Hippocampal formation (tissue), 2 donors: ENCODE measurements around the gene BEST2.
"Not testable (repeated sequence)": the region's sequence is repeated elsewhere in the genome, so short reads cannot be mapped to it uniquely, and the experiment has no call there.

Experiments
- DNase-seq, 2 donors: peaks; one replicate each; lab custom pipeline; 2025; lab: John Stamatoyannopoulos, UW

BEST2 gene

DNA sequence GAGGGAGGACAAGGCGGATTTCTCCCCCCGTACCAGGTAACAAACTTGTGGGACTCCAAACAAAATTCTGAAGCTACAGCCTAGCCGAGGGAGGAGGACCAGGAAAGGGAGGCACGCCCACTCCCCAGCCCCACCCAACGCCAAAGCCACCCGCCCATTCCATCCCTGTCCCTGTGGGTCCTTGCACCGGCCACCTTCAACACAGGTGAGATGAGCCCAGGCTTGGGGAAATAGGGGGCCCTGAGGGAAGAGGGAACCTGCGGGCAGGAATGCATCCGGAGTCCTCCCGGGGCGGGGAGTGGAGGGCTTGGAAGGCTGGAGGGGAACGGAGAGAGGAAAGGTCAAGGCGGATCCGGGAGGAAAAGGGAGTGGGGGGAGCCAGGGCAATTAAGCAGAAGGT, at the start of gene BEST2:
Gene BEST2 (plus strand): TSS at position 157 of the 400 bp plus-strand sequence. CDS start 802 bp downstream, outside the sequence.
- DNase-seq = no peak

DNA sequence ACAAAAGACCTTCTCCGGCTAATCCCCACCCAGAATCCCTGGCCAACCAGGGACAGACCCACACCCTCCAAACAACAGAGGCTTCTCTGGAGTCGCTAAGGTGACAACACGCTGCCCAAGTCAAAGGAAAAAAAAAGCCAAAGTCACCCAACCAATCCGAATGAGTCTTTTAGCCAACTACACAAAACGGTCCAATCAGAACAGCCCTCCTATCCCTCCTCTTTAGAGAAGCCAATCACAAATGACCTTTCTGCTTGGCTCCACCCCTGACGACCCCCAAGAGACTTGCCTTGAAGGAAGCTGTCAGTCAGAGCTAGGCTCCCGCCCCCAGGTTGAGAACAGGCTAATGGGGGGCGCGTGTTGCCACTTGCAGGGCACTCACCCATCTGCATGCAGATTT, 48.5 kb upstream of the BEST2 start:
- DNase-seq = no peak

DNA sequence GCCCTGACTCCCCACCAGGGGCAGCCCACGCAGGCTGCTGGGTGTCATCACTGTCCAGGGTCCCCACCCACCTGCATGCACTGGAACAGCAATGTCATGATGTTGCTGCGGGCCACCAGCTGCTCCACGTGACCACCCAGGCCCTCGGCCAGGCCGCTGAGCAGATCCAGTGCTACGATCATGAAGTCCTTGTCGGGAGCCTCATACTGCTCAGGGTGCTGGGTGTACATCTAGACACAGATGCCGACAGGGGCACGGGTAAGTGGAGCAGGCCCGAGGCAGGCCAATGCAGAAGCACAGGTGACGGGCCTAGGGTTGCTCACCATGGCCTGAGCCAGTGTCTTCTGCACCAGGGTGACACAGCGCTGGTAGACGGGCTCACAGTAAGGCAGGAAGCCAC, 46.4 kb upstream of the BEST2 start:
- no peak for DNase-seq

- DNase-seq = no peak
These were observed 45.8 kb upstream of the BEST2 start for GRCh38 chr19:12705654-12706331.

GRCh38 chr19:12706332-12706718, 45.3 kb upstream of the BEST2 start:
- DNase-seq = no peak

DNA sequence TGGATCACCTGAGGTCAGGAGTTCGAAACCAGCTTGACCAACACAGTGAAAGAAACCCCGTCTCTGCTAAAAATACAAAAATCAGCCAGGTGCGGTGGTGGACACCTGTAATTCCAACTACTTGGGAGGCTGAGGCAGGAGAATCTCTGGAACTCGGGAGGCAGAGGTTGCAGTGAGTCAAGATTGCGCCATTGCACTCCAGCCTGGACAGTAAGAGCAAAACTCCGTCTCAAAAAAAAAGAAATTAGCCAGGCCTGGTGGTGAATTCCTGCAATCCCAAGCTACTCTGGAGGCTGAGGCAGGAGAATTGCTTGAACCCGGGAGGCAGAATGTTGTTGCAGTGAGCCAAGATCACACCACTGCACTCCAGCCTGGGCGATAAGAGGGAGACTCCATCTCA, 43.0 kb upstream of the BEST2 start:
- DNase-seq = no peak

- DNase-seq = no peak
These were observed 40.4 kb upstream of the BEST2 start for GRCh38 chr19:12711187-12711586.

DNA sequence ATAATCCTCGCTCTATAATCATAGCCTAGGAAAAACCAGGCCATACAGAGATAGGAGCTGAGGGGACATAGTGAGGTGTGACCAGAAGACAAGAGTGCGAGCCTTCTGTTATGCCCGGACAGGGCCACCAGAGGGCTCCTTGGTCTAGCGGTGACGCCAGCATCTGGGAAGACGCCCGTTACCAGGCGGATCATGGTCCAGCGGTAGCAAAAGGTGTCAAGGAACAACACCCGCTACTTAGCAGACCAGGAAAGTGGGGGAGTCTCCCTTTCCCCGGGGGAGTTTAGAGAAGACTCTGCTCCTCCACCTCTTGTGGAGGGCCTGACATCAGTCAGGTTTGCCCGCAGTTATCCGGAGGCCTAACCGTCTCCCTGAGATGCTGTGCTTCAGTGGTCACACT, 39.5 kb upstream of the BEST2 start:
- not testable (repeated sequence) for DNase-seq

DNA sequence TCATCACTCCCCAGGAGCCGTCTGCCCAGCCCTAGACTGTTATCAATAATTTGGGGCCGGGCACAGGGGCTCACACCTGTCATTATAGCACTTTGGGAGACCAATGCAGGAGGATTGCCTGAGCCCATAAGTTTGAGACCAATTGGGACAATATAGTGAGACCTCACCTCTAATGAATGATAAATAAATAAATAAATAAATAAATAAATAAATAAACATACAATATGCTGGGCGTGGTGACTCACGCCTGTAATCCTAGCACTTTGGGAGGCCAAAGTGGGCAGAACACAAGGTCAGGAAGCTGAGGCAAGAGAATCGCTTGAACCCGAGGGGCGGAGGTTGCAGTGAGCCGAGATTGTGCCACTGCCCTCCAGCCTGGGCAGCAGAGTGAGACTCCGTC, 38.3 kb upstream of the BEST2 start:
- DNase-seq = not testable (repeated sequence)

DNA sequence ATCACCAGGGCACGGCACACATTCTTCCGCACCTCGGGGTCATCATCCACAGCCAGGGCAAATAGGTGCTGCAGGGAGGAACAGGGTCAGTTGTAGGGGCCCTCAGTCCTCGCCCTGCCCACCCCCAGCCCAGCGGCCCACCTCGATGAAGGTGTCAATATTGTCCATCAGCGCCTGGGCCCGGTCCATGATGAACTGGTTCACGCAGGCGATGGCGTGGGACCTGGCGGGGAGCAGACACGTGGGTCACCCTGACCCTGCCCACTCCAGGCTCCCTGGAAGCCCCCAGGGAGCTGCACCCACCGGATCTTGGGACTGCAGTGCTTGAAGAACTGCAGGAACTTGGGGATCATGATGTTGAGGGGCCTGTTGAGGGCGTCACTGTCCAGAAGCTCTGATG, 36.5 kb upstream of the BEST2 start:
- DNase-seq = no peak

- DNase-seq = no peak
These were observed 35.7 kb upstream of the BEST2 start for GRCh38 chr19:12715929-12716328.

- no peak for DNase-seq
These were observed 31.3 kb upstream of the BEST2 start for GRCh38 chr19:12720296-12720695.

- DNase-seq = no peak
These were observed 30.5 kb upstream of the BEST2 start for GRCh38 chr19:12720851-12721655.

DNA sequence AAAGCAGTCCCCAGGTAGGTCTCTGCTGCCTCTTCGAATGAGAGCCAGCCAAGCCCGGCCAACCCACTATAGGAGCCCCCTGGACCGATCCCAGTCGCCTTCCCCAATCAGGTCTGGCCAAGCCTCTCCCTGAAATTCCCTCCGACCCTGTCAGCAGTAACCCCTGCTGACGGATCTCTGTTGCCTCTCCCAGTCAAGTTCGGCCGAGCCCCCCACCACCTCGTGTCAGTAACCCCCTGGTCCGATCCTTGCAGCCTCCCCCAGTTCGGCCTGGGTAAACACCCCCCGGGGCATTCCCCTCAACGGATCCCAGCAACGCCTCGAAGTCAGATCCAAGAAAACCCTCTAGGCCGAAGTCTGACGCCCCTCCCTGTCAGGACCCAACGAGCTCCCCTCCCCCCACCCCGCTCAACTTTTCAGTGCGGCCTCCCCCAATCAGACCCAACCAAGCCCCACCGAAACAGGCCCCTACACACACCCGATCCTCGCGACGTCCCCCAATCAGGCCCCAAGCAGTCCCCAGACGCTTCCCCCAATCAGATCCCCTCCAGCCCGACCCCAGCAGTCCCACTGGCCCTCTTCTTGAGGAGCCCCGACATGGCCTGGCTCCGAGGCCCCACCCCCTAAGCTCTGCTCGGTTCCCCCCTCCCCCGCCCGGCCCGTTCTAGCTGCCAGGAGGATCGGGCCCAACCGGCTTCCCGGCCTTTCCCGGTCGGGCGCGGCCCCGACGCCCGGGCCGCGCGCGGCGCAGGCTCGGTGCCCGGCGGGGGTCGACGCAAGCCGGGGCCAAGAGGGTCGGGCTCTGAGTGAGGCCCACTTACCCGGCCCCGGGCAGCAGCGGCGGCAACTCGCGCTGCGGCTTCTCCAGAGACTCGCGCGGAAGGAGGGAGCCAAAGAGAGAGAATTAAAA, 29.7 kb upstream of the BEST2 start:
- DNase-seq = peak in 1 of 2 donors; percentile 55

- peak; percentile 90 to 96 for DNase-seq
These were observed 28.8 kb upstream of the BEST2 start for GRCh38 chr19:12722566-12723380.

- DNase-seq = no peak
These were observed 28.3 kb upstream of the BEST2 start for GRCh38 chr19:12723381-12723640.

DNA sequence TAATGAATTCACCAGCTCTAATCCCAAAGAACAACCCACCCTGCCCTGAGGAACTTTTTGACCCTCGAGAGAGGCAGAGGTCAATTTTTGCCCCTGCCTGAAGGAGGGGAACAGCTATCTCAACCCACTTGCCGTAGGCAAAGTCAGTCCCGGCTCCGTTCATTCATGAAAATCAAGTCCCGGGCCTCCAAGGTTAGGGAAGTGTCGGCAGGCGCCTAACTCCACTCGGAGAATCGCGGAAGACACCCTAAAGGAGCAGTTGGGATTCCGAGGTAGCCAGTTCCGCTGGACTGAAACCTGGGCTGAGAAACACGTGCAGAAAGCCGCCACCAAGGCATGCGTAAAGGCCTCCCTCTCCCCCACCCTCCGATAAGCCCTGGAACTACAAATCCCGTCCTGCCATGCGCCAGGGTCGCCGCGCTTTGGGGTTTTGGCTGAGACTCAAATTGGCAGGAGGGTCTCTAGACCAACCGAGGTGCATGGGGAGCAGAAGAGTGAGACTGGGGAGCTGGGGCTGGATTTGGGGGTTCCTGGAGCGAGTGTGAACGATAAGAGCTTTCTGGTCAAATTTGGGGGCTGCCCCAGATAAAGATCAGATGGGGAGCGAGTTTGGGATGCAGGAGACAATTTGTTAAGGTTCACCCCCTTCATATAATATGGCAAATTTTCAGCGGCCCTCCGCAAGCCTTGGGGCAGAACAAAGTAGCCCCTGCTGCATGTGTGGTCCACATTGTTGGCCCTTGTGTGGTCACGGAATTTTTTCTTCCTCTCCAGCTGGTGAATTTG, 27.8 kb upstream of the BEST2 start, which contains the start of gene TNPO2:
Gene TNPO2 (minus strand): TSS at position 292 of the 786 bp plus-strand sequence. CDS start 2,955 bp downstream, outside the sequence.
- peak; percentile 15 to 58 for DNase-seq

DNA sequence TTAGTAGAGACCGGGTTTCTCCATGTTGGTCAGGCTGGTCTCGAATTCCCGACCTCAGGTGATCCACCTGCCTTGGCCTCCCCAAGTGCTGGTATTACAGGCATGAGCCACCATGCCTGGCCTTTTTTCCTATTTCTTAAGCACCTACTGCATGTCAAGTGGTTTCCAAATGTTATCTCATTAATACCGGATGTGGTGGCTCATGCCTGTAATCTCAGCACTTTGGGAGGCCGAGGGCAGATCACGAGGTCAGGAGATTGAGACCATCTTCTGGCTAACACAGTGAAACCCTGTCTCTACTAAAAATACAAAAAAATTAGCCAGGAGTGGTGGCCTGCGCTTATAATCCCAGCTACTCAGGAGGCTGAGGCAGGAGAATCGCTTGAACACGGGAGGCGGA, 26.0 kb upstream of the BEST2 start:
- DNase-seq = not testable (repeated sequence)

DNA sequence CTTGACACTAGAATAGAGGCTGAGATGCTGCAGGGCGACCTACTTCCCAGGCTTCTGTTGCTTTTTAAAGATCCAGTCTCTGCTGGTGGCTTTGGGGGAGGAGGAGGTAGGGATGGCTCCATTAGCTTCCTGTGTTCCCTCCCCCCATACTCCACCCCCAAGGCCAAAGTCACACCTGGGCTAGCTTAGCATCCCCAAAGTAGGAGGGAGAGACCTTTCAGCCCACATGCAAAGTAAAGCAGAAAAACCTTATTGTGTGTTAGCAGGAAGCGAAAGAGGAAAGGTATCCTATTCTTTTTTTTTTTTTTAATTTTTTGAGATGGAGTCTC, 24.6 kb upstream of the BEST2 start:
- DNase-seq = no peak

GRCh38 chr19:12727745-12728433, 23.7 kb upstream of the BEST2 start:
- DNase-seq = no peak
